GM12892 (cell line): ENCODE data around the gene ARNT2.

Experiments used
- DNase-seq: peaks from one replicate; pipeline ENCODE4 v3.0.0; 2011; ENCODE audit not compliant: insufficient read length
- FAIRE-seq: peaks from 2 replicates; lab custom pipeline; 2011; peaks lifted over from hg19 to GRCh38; lab: Jason Lieb, UNC
- POLR2A ChIP-seq: IDR thresholded peaks from 2 replicates; pipeline ENCODE4 v1.6.1; 2011; ENCODE audit warnings: low read depth, low read length, control low read depth
- POLR2AphosphoS5 ChIP-seq: IDR thresholded peaks from 2 replicates; pipeline ENCODE4 v1.6.1; 2011; ENCODE audit warnings: low read depth, low read length, control low read depth
- TAF1 ChIP-seq: IDR thresholded peaks from 2 replicates; pipeline ENCODE4 v1.6.1; 2011; ENCODE audit warnings: low read depth, mild to moderate bottlenecking, control low read depth, low read length, borderline replicate concordance

The ARNT2 gene

DNA sequence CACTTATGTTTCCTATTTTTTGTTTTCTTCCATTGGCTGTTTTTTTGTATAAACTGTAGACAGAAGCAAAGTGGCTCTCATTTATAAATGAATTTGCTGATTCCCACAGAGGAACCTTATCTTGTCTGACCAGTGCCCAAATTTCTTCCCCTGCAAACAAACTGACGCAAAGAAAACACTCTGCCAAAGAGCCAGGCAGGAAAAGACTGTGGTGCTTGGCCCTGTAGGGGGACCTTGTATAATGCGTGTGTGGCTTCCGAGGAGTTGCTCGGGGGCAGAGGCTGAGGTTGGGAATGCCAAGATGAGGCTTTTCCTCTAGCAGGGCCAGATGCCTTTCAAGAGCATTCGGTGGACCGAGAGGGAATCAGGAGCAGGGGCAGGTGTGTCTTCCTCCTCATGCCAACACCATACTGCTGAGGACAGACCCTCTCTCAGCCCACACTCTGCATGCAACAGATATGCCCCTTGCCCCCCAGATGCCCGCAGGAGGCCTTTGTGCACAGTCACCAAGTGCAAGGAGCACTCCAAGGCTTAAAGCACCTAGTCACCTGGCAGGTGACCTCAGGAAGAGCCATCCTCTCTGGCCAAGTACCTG lies 186.7 kb downstream of the ARNT2 start:
- TF ChIP-seq POLR2A (no peak), TAF1 (no peak), POLR2AphosphoS5 (no peak)
- DNase-seq (no peak), FAIRE-seq (no peak)

DNA sequence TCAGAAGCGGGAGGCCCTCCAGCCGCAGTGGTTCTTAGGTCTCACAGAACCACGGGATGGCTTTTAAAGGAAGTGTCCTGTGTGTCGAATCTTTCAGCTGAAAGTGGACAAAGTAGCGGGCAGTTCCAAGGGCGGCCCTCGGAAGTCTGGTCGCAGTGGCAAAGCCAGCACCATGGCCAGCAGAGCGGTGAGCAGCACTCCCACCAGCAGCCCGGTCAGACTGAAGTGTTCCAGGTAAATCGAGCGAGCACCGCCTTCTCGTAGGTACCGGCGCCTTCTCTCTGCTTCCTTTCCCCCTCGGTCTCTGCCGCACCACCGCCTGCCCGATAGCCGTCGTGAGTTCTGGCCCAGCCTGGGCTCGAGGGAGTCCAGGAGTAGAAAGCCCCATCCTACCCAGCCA lies 187.3 kb downstream of the ARNT2 start:
- FAIRE-seq (no peak), DNase-seq (no peak)
- TF ChIP-seq POLR2AphosphoS5 (no peak), TAF1 (no peak), POLR2A (no peak)

DNA sequence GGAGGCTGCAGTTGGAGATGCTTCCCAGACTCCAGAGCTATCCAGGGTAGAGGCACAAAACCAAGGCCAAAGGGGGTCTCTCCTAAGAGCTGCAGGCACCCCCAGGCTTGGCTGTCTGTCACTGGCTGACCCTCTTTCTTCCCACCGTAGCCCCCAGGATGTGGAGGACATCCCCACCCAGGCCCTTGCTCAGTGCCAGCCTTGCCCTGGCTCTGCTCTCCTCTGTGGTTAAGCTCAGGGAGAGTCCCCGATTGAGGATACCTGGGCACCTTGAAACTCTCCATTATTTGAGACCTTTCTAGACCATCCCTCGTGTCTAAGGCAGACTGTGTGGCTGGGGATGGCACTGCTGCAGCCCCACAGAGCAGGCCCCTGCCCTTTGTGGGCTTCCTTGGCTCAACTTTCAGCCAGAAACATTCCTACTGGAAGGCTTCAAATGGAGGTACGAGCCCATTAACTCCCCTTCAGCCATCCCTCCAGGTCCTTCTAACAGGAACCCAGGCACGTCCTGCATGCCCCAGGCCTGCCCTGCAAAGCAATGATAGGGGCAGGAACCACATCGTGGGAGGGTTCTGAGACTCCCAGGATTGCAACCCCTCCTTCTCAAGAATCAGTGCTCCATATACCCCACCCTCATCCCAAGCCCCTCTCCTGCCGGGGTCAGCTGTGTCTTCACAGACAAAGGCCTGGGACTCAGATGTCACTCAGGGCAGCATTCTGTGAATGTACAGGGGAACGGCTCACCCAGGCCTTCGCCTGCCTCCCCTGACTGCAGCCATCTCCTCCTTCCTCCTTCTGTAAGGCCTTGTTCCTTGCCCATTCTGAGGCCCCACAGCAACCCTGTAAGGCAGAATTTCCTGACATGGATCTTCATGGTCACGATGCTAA lies 188.0 kb downstream of the ARNT2 start:
- no peak for TF ChIP-seq POLR2A
- no peak for TF ChIP-seq POLR2AphosphoS5
- no peak for TF ChIP-seq TAF1
- no peak for FAIRE-seq
- no peak for DNase-seq

DNA sequence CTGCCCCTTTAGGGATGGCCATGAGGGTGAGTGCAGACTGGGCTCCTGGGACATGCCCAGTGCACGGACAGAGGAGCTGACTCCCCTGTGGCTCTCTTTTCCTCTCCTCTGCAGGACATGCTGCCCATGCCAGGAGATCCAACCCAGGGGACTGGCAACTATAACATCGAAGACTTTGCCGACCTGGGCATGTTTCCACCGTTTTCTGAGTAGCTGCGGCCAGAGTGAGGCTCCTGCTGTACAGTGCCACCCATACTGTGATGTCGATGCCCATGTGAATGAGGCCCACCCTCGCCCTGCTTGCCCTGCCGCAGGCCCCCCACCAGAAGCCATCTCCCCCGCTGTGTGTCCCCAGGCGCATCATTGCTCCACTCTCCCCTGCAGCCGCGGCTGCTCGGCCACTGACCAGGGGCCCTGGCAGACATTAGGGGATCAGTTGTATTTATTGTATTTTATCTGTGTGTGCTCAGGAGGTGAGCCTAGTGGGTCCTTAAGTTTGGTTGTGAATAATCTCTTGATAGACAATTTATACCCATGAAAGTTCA lies 189.4 kb downstream of the ARNT2 start:
- TF ChIP-seq POLR2AphosphoS5 (no peak), POLR2A (no peak), TAF1 (no peak)
- DNase-seq: no peak
- no peak for FAIRE-seq

DNA sequence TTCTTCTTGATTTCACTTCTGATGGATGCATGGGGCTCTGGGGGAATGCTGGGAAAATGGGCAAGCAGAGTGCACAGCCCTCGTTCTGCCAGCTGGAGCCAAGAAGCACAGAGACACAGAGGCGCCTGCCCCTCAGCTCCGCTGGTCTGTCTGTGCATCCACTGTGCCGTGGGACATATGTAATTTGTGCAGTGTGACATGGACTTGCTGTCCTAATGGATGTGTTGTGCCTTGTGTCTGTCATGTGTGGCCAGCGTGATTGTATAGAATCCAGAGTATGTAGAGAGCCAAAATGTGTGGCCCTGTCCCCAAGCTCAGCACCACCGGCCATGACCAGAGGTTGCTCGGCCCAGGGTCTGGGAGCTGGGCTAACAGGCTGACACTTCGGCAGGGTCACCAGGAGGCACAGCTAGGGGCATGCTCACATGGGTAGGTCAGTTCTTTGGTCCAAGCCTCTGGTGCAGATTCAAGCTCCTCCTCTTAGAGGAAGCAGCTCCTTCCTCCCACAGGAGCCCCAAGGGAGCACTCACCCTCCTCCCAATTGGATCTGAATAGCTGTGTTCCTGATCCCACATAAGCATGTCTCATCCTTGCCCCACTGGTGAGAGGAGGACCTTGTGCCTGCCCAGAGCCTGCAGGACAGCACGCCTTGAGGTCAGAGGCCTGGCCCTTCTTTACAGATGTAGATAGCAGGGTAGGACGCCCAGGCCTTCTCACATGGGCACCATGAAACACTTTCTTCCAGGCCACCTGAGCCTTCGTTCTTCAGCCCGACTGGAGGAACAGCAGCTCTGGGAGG lies 190.1 kb downstream of the ARNT2 start:
- no peak for TF ChIP-seq POLR2AphosphoS5
- DNase-seq: no peak
- FAIRE-seq: no peak

GRCh38 chr15:80595396-80595795 lies 191.2 kb downstream of the ARNT2 start:
- FAIRE-seq: no peak
- DNase-seq: no peak
- TF ChIP-seq POLR2AphosphoS5 (no peak), POLR2A (no peak)

DNA sequence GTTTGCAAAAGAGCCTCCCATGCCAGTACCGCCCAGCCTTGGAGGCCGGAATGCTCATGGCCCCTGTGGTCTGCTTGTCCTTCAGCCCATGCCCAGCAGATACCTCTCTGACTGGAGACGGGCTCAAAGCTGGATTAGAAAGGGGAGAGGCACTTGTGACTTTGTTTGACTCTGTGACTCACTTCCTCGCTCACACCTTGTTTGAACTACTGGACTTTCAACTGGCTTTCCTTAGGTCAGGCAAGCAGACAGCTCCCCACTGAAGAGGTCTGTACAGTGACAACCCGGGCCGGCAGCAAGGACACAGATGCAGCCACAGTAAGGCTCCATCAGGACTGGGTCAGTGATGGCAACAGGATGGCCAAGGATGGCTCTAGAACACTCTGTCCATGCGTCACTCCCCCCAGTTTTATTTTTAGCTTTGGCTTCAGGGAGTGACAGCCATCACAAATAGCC lies 192.4 kb downstream of the ARNT2 start:
- FAIRE-seq: no peak
- no peak for DNase-seq
- no peak for TF ChIP-seq POLR2AphosphoS5
- TF ChIP-seq TAF1: no peak
- no peak for TF ChIP-seq POLR2A

DNA sequence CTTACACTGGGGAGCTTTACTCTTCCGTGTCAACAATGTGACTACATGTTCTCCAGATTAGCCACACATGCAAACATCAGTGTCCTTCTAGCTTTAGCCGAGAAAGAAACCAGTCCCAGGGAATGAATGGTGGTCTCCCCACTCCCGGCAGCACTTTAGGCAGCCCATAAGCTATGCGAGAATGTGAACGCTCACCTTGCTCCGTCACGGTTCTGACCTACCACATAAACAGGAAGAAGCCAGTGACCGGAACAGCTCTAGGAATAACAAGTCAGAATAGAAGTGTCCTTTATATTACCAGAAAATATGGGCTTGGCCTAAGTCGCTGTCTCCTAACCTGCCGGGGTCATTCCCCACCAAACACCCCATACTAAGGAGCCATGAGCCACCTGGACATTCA lies 192.9 kb downstream of the ARNT2 start:
- TF ChIP-seq POLR2AphosphoS5: no peak
- TF ChIP-seq TAF1: no peak
- TF ChIP-seq POLR2A: no peak
- FAIRE-seq (no peak), DNase-seq (no peak)

GRCh38 chr15:80599359-80599758 lies 195.2 kb downstream of the ARNT2 start:
- DNase-seq: no peak
- no peak for FAIRE-seq
- TF ChIP-seq POLR2A: no peak
- no peak for TF ChIP-seq TAF1
- TF ChIP-seq POLR2AphosphoS5: no peak

GRCh38 chr15:80600626-80601025 lies 196.4 kb downstream of the ARNT2 start:
- no peak for TF ChIP-seq POLR2AphosphoS5
- DNase-seq (no peak), FAIRE-seq (no peak)

DNA sequence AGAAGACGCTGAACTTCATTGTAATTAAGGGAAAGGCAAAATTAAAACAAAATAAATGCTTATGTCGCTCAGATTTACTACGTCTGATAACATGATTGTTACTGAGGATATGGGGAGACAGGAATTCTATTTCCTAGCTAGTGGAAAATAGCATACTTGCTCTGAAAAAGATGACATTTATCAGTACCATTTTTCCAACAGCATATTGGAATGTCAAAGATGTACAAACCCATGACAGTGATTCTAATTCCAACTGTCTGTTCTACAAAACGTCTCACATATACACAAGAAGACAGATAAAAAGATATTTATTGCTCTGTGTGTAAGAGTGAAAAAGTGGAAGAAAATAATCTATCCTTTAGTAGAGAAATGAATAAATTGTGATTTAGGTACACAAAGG lies 197.1 kb downstream of the ARNT2 start:
- no peak for TF ChIP-seq POLR2A
- no peak for TF ChIP-seq POLR2AphosphoS5
- no peak for TF ChIP-seq TAF1
- DNase-seq (no peak), FAIRE-seq (no peak)
